ENCODE data around the gene SHROOM3.
"Not testable (repeated sequence)": the region's sequence is repeated elsewhere in the genome, so short reads cannot be mapped to it uniquely, and the experiment has no call there.

SHROOM3 gene

DNA sequence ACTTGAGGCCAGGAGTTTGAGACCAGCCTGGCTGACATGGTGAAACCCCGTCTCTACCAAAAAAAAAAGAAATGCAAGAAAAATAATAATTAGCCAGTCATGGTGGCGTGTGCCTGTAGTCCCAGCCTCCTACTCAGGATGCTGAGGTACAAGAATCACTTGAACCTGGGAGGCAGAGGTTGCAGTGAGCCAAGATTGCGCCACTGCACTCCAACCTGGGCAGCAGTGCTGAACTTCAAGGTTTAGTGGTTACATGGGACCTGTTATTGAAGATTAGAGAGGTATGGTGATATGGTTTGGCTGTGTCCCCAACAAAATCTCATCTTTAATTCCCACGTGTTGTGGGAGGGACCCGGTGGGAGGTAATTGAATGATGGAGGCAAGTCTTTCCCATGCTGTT, 292.9 kb downstream of the SHROOM3 start:
- FAIRE-seq; DNase-seq (ENCODE audit: extremely low spot score, insufficient read length, low read depth): not testable (repeated sequence)

DNA sequence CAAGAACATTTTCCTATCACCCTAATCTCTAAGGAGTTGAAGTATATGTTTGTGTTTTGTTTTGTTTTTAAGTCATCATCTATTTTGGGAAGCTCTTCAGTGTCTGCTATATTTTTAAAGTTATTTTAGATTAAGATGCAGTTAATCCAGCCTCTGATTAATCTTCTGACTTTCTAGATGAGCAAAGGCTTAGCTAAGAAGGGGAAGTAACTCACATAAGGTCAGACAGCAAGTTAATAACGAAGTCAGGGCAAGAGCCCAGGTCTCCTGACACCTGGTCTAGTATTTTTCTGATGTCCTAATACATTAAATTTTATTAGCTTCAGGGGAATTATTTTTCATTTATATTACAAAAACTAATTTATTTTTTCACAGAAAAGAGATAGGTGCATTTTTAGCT, 294.4 kb downstream of the SHROOM3 start:
- DNase-seq (ENCODE audit: extremely low spot score, insufficient read length, low read depth) (no peak), FAIRE-seq (no peak)

DNA sequence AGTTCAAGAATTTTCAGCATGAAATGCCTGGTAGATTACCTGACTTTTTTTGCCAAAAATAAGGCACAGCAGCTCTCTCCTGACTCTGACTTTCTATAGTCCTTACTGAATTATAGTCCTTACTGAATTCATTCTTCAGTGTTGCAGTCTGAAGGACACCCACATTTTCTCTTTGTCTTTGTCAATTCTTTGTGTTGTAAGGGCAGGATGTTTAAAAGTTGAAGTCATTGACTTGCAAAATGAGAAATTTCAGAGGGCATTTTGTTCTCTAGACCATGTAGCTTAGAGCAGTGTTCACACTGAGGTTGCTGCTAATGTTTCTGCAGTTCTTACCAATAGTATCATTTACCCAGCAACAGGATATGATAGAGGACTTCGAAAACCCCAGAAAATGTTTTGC, 295.0 kb downstream of the SHROOM3 start:
- FAIRE-seq (no peak), DNase-seq (ENCODE audit: extremely low spot score, insufficient read length, low read depth) (no peak)

DNA sequence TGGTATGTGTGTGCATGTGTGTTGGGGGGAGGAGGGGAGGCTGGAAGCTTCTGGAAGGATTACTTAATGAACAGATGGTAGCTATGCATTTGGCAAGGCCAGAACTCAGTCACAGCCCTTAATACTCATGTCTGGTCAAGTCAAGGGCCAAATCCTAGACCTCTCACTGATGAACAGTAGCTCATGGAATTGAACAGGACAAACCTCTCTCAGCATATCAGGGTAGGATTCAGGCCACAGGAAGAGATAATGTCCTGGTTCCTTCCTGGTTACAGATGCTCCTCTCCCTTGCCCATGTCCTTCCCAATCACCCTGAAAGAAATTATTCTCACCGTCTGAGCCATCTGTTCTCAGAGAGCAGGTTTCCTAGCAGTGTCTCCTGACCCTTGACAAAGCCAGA, 297.2 kb downstream of the SHROOM3 start:
- DNase-seq (ENCODE audit: extremely low spot score, insufficient read length, low read depth): no peak
- FAIRE-seq: no peak

DNA sequence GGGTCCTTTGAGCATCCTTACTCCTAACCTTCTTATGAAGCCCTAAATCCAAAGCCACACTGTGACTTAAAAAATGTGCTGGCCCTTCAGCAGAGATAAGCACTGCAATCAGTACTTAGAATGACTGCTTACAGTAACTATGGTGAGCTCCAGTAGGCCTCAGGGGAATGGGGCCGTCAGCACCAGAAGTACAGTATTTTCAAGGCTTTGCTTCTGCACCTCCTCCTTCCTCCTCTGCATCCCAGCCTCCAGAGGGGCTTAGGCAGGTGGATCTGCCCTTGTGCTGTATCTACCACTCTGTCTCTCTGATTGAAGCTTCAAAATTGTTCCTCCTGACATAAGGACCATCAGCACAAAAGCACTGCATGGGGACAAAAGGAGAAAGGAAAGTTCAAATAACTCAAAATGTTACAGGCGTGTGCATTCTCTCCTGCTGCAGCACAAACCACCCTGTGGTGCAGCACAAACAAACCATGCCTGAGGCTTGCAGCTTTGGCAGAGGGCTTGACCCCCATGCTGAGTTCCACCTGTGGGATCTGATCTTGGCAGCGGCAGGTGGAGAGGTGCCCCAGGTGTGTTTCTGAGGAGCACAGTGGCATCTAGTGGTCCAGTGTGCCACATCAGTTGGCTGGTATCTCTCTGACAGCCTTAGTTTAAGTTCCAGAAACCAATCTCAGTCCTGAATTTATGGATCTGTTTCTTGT, 298.2 kb downstream of the SHROOM3 start:
- FAIRE-seq: peak; percentile 46
- no peak for DNase-seq (ENCODE audit: extremely low spot score, insufficient read length, low read depth)

DNA sequence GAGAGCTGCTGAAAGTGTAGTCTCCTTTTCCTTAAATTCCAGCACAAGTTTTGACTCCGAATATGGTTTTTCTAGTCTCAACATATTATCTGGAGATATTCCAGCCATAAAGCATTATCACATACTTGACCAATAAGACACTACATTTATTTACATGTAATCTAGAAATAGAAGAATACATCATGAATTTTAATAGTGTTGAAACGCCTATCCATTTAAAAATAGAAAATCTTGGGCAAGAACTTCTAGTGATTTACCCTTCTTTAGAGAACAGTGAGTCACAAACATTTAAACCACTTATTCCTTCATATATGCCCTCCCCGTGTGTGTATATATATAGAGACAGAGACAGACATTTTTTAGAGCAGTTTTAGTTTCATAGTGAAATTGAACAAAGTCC, 301.4 kb downstream of the SHROOM3 start:
- DNase-seq (ENCODE audit: extremely low spot score, insufficient read length, low read depth) (no peak), FAIRE-seq (no peak)

DNA sequence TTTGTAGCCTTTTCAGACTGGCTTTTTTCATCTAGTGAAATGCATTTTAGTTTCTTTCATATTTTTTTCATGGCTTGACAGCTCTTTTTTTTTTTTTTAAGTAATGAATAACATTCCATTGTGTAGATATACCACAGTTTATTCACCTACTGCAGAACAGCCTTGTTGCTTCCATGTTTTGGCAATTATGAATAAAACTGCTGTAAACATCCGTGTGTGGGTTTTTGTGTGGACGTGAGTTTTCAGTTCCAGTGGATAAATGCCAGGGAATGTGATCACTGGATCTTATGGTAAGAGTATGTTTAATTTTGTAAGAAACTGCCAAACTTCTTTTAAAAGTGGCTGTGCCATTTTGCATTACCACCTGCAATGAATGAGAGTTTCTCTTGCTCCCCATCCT, 302.2 kb downstream of the SHROOM3 start:
- FAIRE-seq: no peak

DNA sequence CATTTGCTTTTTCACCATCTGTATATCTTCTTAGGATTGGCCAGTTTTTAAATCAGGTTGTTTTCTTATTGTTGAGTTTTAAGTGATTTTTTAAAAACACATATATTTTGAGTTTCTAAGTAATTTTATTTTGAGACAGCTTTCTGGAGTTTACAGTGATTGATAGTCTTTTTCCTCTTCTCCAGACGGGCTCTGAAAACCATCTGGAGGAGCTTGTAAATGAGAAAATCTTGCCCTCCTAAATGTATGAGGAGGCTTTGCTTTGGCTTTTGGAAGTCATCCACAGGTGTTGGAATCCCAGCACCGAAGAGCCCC, 302.7 kb downstream of the SHROOM3 start:
- no peak for FAIRE-seq
- DNase-seq (ENCODE audit: extremely low spot score, insufficient read length, low read depth): no peak

More for the DNA sequence above, 302.2 kb downstream of the SHROOM3 start:
- DNase-seq (ENCODE audit: extremely low spot score, insufficient read length, low read depth): no peak

DNA sequence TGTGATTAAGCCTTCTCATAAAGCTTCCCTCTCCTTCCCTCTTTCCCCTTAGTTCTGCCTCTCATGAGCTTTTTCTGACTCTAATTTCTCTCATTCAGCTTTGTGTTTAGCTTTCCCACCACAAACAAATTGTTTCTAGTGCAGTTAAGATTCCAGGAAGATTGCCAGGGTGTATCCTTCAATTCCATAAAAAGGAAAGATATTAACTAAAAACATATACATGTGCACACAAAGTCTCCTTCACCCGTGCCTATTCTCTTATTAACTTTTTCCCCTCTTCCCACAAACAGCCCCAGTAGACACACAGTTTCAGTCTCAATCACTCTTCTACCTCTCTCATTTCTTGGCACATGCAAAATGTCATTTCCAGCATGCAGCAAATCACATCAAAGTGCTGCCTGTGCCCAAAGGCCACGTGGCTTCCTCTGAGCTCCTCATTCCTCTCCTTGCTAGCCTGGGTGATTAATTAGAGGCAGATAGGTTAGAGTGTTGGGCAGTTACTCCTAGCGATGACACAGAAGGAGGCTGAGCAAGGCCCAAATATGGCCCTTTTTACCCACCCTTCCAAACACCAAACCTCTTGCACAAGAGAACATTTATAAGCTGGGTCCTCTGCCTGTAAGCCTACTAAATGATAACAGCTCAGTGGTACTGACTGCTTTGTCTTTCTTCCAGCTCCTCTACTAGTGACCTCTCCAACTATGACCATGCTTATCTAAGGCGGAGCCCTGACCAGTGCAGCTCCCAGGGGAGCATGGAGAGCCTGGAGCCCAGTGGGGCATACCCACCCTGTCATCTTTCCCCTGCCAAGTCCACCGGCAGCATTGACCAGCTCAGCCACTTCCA, 303.3 kb downstream of the SHROOM3 start:
- no peak for FAIRE-seq
- no peak for DNase-seq (ENCODE audit: extremely low spot score, insufficient read length, low read depth)

DNA sequence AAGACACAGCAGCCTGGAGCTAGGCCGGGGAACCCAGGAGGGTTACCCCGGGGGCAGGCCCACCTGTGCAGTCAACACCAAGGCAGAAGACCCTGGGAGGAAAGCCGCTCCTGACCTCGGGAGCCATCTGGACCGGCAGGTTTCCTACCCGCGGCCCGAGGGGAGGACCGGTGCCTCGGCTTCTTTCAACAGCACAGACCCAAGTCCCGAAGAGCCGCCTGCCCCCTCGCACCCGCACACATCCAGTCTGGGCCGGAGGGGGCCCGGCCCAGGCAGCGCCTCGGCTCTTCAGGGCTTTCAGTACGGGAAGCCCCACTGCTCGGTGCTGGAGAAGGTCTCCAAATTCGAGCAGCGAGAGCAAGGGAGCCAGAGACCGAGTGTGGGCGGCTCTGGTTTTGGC, 305.2 kb downstream of the SHROOM3 start:
- FAIRE-seq: no peak
- DNase-seq (ENCODE audit: extremely low spot score, insufficient read length, low read depth): no peak

DNA sequence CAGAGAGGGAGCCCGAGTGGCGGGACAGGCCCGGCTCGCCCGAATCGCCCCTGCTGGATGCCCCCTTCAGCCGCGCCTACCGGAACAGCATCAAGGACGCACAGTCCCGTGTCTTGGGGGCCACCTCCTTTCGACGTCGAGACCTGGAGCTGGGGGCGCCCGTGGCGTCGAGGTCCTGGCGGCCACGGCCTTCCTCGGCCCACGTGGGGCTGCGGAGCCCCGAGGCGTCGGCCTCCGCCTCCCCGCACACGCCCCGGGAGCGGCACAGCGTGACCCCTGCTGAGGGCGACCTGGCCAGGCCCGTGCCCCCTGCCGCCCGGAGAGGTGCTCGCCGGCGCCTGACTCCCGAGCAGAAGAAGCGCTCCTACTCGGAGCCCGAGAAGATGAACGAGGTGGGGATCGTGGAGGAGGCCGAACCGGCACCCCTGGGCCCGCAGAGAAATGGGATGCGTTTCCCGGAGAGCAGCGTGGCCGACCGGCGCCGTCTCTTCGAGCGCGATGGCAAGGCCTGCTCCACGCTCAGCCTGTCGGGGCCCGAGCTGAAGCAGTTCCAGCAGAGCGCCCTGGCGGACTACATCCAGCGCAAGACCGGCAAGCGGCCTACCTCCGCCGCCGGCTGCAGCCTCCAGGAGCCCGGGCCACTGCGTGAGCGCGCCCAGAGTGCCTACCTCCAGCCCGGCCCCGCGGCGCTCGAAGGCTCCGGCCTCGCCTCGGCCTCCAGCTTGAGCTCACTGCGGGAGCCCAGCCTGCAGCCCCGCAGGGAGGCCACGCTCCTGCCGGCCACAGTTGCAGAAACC, 306.0 kb downstream of the SHROOM3 start:
- no peak for DNase-seq (ENCODE audit: extremely low spot score, insufficient read length, low read depth)
- no peak for FAIRE-seq

DNA sequence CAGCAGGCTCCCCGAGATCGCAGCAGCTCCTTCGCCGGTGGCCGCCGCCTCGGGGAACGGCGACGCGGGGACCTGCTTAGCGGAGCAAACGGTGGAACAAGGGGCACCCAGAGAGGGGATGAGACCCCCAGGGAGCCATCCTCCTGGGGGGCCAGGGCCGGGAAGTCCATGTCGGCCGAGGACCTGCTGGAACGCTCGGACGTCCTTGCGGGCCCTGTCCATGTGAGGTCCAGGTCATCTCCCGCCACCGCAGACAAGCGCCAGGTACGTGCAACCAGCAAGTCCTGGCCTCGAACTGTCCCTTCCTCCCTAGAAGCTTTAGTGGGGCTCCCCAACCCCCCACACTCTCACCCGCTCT, 306.6 kb downstream of the SHROOM3 start:
- no peak for FAIRE-seq
- DNase-seq (ENCODE audit: extremely low spot score, insufficient read length, low read depth): no peak

DNA sequence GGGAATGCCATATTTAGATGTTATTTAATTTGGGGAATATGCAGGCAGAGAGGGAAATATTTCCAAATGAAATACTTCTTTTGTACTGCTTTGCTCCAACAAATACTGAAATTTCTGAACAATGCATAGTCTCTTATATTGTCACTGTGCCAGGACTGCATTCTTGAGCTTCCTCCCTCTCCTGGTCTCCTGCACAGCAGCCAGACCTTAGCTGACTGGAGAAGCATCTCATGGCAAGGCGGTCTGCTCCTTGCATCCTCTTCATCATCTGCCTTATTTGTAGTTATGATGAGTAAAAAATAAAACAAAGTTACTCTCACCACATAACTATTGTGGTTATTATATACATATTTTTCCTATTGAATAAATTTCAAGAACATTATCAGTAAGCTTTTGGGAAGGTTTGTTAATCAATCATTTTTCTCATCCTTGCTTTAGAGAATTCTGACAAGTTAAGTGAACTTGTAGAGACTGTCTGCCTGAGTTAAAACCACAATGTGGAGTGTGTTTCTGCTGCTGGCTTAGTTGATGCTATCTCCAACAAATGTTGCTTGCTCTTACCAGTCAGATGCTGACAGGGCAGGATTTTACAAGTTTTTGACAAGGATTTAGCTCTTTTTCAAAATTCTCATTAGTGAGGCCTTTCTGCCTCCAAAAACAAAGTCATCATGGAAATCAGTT, 309.4 kb downstream of the SHROOM3 start:
- DNase-seq (ENCODE audit: extremely low spot score, insufficient read length, low read depth): no peak
- FAIRE-seq: no peak

DNA sequence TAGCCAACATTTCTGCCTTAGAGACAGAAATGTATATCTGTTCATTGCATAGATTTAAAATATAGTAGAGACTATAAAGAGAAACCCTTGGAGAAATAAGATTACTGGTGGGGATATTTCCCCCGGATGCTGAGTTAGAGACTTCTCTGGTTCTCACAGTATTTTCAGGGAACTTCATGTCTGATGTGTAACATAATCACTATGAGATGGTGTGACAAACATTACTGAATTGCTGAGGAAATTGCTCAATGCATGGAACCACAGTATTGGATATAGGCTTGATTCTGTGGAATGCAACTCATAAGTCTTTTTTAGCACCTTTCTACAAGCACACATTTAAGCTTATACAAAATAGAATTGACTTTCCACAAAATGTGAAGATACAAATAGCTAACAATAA, 310.2 kb downstream of the SHROOM3 start:
- FAIRE-seq (no peak), DNase-seq (ENCODE audit: extremely low spot score, insufficient read length, low read depth) (no peak)

DNA sequence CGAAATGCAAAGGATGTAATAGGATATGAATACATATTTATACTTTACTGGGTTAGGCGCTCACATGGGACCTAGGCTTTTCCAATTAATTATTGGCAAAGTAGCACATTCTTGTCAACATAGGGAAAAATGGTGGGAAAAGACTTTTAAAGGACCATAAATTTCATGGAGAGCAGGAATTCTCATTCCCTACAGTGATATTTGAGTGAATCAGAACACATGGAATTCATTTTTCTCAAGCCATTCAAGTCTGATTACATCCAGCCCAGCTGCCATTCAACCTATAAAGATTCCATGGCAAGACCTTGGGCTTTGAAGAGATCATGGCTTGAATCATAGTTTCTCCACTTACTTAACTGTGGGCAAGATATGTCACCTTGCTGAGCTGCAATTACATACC, 312.5 kb downstream of the SHROOM3 start:
- no peak for FAIRE-seq
- DNase-seq (ENCODE audit: extremely low spot score, insufficient read length, low read depth): no peak

DNA sequence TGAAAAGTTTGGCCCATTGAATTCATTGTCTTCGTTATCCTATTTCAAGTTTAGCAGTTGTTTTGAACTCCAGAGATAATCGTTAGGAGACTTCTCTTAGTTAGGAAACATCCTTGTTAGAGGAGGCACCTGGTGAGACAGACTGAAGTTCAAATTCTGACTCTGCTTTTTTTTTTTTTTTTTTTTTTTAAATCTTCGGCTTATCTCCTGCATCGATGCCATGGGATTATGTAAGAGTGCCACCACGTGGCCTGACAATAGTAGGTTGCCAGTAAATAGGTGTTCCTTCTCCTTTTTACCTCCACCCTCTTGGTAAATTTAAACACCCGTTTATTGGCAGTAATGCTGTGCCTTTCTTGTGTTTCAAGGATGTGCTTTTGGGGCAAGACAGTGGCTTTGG, 313.6 kb downstream of the SHROOM3 start:
- peak; percentile 68 for FAIRE-seq
- DNase-seq (ENCODE audit: extremely low spot score, insufficient read length, low read depth): no peak

DNA sequence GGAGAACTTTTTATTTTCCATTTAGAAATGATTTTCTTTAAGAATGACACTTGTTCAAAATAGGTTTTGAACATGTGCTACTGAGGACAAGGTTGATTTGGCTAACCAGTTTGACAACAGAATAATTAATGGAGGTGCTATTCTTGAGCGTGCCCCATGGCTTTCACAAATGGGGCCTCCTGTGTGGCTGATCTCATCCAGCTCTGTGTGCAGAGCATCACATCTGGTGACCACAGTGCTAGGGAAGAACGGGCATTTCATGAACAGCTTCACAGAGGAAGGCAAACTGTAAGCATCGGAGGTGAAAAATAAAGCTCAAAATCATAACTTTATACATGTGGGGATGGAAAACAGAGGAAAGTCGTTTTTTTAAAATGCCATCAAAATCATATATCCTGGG, 314.3 kb downstream of the SHROOM3 start:
- no peak for FAIRE-seq

DNA sequence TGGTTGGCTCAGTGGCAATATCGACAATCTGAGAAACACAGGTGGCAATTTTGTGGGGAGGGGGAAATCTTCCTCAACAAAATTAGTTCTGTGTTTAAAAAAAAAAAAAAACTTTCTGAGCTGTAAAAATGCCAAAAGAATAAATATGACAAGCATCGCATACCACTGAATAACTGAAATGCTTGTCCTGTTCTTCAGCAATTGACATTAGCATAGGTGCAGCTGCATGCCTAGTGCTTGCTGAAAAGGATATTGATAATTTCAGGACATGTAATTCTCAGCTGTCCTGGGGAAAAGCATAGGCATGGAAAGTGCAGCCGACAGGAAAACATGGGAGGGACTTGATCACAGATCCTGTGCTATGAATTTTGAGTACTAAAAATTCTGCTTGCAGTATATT, 315.7 kb downstream of the SHROOM3 start:
- DNase-seq (ENCODE audit: extremely low spot score, insufficient read length, low read depth) (no peak), FAIRE-seq (no peak)

More for the DNA sequence above, 314.3 kb downstream of the SHROOM3 start:
- no peak for DNase-seq (ENCODE audit: extremely low spot score, insufficient read length, low read depth)

DNA sequence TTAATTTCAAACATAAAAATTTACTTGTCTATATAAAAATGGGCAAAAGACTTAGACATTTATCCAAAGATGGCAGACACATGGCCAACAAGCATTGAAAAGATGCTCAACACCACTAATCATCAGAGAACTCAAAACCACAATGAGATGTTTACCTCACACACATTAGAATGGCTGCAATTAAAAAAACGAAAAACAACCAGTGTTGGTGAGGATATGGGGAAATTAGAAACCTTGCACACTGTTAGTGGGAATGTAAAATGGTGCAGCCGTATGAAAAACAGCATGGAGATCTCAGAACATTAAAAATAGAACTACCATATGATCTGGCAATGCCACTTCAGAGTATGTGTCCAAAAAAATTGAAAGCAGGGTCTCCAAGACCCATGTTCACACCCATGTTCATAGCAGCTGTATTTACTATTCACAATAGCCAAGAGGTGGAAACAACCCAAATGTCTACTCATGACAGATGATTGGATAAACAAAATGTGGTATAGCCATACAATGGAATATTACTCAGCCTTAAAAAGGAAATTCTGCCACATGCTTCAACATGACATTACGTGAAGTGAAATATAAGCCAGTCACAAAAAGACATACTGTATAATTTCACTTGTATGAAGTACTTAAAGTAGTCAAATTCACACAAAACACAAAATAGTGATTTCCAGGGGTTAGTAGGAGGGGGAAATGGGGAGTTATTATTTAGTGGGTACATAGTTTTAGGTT, 316.7 kb downstream of the SHROOM3 start:
- FAIRE-seq (no peak), DNase-seq (ENCODE audit: extremely low spot score, insufficient read length, low read depth) (no peak)

Data from GM18507 (cell line).